Activated gamma-delta T cell treated with Interleukin-2 at 50 U/mL for 16 hours (primary cell): ENCODE results near the gene MAGEB4.
"Not testable (repeated sequence)": the region's sequence is repeated elsewhere in the genome, so short reads cannot be mapped to it uniquely, and the experiment has no call there.

ENCODE experiments used
- DNase-seq: peaks from one replicate; pipeline ENCODE4 v3.0.0-alpha.2; 2020

Gene MAGEB4, protein sequence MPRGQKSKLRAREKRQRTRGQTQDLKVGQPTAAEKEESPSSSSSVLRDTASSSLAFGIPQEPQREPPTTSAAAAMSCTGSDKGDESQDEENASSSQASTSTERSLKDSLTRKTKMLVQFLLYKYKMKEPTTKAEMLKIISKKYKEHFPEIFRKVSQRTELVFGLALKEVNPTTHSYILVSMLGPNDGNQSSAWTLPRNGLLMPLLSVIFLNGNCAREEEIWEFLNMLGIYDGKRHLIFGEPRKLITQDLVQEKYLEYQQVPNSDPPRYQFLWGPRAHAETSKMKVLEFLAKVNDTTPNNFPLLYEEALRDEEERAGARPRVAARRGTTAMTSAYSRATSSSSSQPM

DNA sequence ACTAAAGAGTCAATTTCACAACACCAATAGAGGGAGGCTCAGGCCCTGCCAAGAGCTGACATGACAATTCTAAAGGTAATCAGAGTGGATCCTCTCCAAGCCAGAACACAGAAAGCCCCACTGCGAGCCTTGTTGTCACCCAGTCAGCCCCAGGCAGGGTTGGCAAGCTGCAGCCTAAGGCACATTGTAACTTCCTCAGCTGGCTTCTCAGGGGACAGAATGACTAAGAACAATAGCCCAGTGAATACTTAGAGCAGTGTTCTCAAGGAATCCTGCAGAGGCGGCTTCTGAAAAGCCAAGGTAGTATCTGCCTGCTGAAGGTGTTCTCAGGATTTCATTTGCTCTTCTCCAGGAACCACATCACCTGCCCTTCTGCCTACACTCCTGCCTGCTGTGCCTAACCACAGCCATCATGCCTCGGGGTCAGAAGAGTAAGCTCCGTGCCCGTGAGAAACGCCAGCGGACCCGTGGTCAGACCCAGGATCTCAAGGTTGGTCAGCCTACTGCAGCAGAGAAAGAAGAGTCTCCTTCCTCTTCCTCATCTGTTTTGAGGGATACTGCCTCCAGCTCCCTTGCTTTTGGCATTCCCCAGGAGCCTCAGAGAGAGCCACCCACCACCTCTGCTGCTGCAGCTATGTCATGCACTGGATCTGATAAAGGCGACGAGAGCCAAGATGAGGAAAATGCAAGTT lies at the start of gene MAGEB4:
MAGEB4 (plus strand) TSS at position 277 of the 692 bp plus-strand sequence; CDS start at position 413, 136 bp downstream.
- no peak for DNase-seq

DNA sequence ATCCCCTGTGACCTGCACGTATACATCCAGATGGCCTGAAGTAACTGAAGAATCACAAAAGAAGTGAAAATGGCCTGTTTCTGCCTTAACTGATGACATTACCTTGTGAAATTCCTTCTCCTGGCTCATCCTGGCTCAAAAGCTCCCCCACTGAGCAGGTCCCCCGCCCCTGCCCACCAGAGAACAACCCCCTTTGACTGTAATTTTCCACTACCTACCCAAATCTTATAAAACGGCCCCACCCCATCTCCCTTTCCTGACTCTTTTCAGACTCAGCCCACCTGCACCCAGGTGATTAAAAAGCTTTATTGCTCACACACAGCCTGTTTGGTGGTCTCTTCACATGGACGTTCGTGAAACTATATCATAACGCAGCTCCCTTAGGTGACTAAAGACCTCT lies 47.9 kb upstream of the MAGEB4 start:
- not testable (repeated sequence) for DNase-seq

DNA sequence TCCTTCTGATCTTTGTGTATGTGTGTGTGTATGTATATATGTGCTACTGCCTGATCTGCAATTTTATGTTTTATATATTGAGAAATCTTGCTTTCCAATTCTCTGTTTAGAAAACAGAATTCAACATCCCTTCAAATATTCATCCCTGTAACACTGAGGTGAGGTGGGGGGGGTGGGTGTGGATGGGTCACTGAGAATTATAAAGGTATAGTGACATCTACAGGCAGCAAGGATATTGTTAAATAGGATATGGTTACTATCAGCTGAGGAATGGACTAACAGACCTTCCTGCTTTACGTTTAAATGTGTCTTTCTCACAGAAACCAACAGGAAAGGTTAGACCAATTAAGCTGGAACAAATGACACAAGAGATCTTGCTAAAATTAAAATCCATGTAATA lies 45.5 kb upstream of the MAGEB4 start:
- DNase-seq: no peak

DNA sequence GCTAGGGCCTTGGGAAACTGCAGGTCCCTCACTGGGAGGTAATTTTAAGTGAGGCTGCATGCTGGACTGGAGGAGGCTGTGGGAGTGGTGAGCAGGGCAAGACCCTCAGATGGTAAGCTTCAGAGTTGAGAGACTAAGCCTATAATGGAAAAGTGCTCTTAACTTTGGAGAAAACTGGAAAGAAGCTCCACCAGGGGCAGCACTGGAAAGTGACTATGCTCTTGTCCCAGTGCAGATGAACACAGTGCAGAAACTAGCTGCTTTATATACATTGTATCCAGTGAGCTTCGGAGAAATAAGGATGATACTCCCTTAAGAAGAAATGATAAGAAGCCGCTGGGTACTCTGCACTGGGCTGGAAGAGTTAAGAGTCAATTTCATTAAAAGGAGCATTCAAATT lies 29.6 kb upstream of the MAGEB4 start:
- DNase-seq: no peak

DNA sequence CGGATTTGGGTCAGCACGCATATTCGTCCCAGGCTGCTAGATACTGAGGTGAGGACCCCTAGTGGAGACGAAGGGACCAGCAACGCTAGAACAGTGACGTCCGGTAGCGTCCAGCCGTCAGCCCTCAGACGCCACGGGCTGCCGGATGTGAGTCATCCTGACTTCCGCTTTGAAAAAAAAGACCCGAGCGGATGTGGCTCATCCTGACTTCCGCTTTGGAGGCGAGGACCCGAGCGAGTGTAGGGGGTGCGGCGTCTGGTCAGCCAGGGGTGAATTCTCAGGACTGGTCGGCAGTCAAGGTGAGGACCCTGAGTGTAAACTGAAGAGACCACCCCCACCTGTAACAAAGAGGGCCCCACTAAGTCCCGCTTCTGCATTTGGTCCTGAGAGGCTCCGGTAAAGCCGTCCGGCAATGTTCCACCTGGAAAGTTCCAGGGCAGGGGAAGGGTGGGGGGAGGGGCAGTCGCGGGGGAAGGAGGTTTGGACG lies 26.4 kb upstream of the MAGEB4 start, which contains the start of gene MAGEB2:
MAGEB2 (plus strand) TSS at position 207 of the 487 bp plus-strand sequence. CDS start 3,018 bp downstream, outside the sequence.
- no peak for DNase-seq

DNA sequence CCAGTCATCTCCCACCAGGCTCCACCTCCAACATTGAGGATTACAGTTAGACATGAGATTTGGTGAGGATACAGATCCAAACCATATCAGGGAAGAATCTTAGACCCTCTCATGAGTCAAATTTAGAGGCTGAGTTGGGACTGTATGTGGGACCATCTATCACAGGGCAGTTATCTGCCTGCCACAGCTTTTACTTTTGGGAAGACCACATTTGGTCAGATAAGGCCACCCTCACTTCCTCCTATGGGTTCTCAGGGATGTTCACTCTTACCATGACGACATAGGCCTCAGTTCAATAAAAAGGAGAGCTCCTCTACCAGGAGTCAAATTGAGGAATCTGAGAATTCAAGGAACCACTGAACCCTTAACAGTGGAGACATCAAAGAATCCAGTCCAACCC lies 24.3 kb upstream of the MAGEB4 start:
- no peak for DNase-seq

DNA sequence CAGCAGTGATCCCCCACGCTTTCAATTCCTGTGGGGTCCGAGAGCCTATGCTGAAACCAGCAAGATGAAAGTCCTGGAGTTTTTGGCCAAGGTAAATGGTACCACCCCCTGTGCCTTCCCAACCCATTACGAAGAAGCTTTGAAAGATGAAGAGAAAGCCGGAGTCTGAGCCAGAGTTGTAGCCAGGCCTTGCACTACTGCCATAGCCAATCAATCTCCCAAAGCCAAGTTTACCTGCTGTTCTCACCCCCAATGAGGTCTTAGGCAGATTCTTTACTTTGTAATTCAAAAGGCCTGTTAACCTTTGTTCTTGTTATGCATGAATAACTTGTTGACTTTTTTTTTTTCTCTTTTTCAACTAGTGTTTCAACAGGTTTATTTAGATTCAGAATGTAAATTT lies 22.4 kb upstream of the MAGEB4 start:
- DNase-seq: no peak

DNA sequence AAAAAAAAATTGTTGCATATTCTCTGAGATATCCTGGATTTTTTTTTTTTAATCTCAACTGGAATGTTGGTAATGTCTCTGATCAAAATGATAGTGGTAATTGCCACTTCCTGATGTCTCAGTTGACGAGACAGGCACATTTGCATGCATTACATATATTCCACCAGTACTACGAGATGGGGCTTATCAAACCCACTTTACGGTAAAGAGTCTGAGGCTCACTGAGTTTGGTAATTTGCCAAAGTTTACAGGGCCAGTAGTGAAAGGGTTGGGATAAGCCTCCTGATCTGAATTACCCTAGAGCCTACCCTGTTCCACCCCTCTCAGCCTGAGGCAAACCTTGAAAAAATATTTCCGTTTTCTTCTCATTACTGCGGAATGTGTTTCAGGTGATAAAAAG lies 21.1 kb upstream of the MAGEB4 start:
- DNase-seq: no peak

DNA sequence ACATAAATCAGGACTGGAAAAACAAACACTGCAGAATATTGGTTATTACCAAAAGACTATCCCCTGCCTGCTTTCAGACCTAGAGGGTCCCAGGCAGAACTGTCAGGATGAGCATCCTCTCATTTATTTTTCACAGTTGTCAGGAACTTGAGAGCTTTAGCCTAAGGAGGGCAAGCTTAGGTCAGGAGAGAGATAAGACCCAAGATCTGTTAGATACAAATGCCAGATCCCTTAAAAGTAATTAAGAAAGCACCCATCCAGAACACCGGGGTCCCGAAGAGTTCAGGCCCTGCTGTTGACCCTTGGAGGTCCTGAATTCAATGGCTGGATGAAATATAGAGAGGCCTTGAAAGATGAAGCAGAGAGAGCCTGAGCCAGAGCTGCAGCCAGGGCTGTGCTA lies 17.3 kb upstream of the MAGEB4 start:
- no peak for DNase-seq

DNA sequence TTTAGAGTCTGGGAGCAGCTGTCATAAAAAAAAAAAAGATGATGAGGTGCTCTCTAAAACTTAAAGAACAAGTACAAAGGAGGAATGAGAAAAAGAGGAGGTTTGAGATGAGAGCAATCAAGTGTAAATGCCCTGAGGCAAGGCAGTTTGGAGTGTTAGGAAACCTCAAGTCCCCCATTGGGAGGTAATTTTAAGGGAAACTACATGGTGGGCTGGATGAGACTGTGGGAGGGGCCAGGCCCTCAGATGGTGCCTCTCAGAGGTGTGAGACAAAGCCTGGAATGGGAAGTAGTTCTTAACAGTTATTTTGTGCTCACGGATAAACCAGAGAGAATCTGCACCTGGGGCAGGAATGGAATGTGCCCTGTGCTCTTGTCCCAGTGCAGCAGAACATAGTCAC lies 13.3 kb upstream of the MAGEB4 start:
- DNase-seq: no peak

DNA sequence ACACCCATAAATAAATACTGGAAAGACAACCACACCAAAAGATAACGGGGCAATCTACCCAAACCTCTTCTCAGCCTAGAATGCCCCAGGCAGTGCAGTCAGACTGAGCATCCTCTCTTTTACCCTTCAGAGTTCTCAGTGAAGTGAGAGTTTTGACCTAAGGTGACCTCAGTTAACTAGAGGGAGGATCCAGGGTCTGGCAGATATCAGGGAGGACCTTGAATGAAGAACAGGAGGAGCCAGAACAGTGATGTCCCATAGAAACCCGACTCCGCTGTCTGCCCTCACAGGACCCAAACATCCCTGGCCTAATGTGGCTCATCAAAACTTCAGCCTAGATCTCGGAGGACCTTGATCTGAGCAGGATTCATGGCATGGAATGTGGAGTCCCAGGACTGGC lies 11.4 kb upstream of the MAGEB4 start, which contains the start of gene MAGEB3:
MAGEB3 (plus strand) TSS at position 263 of the 400 bp plus-strand sequence. CDS start 5,268 bp downstream, outside the sequence.
- DNase-seq: no peak

DNA sequence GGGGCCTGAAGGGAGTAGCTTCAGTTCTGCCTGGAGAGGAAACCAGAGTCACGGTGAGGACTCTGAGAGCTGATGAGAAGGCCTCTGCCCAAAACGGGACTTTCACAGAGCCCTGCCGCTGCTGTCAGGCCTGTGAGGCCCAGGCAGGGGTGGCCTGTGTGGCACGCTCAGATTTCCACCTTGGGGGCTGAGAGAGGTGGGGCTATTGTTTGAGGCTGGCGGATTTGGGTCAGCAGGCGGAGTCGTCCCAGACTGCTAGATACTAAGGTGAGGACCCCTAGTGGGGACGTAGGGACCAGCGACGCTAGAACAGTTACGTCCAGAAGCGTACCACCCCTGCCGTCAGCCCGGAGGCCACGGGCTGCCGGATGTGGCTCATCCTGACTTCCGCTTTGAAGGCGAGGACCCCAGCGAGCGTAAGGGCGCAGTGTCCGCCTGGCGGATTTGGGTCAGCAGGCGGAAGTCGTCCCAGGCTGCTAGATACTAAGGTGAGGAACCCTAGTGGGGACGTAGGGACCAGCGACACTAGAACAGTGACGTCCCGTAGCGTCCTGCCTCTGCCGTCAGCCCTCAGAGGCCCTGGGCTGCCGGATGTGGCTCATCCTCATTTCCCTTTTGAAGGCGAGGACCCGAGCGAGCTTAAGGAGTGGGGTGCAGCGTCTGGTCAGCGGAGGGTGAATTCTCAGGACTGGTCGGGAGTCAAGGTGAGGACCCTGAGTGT lies 5.1 kb downstream of the MAGEB4 start, which contains the start of gene MAGEB1:
MAGEB1 (plus strand) TSS at position 378 of the 721 bp plus-strand sequence. CDS start 3,348 bp downstream, outside the sequence.
- no peak for DNase-seq

DNA sequence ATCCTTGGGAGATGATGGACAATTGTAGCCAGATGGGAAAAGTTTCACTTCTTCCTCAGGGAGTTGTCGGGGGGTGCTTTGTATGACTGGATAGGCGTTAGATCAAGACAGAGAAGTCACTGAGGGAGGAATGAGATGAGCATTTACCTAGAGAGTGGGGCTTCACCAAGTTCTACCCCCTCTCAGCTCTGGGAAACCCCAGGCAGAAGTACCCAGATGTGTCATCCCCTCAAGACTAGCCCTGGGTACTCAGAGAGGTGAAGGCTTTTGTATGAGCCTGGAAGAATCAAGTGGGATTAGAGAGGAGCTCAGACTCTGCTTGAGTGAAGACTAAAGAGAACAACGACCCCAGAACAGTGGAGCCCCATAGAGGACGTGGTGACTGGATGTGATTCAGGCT lies 7.1 kb downstream of the MAGEB4 start:
- DNase-seq: no peak

DNA sequence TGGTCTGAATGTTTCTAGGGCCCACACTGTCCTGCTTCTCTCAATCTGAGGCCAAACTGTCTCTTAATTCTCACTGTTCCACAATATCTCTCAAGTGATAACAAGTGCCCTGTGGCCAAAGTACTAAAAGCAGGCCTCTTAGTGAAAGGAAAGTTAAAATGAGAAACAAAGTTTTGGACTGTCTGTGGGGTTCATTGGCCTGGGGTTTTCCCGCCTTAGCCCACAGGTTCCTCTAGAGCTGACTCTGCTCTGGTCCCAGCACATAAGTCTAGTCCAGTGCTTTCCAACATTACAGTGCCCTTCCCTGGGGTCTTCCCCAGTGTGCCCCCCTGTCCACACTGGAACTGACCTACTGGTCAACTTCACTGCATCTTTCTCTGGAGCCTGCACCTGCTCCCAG lies 11.5 kb downstream of the MAGEB4 start:
- no peak for DNase-seq

DNA sequence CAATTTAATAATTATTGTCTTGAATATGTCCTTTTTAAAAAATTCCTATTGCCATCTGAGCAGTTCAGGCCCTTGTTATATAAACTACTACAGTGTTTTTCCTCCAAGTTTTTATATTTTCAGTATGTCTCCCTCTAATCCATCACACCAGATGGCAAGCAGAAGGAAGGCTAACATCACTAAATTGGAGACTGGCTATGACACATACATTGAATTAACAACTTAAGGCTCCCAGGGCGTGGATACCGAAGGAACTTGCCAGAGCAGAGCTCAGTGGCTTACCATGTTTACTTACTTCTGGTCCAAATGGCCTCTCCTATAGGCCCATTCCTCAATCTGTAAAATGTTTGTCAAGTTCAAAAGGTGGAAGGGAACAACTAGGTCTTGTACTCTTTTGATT lies 18.1 kb downstream of the MAGEB4 start:
- DNase-seq: no peak

DNA sequence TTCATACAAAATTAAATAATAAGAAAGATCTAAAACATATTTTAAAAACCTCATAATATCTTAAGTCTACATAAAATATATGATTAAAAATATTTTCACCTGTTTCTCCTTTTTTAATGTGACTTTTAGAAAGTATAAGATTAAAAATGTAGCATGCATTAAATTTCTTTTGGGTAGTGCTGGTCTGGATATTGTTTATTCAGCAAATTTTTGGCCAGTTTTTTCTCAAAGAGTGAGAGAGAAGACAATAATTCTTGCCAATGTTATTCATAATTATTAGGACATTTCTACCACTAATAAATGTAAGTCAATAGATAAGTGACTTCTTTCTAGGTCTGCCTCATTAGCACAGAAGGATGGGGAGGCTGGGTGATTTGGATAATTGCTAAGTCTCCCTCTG lies 19.2 kb downstream of the MAGEB4 start:
- DNase-seq: no peak

DNA sequence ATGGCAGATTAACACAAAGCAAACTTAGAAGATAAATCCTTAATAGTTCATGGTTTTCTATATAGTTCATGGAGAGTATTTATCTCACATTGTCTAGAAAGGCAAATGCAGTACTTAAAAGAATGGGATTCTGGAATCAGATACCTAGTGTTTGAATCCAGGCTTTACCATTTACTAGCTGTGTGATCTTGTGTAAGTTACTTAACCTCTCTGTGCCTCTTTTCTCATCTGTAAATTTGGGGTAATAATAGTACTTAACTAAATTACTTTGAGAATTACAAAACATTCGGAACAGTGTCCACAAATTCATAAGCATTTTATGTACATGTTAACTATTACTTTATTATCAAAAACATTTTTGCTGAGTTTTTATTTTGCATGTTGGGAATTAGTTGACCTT lies 21.0 kb downstream of the MAGEB4 start:
- DNase-seq: no peak

DNA sequence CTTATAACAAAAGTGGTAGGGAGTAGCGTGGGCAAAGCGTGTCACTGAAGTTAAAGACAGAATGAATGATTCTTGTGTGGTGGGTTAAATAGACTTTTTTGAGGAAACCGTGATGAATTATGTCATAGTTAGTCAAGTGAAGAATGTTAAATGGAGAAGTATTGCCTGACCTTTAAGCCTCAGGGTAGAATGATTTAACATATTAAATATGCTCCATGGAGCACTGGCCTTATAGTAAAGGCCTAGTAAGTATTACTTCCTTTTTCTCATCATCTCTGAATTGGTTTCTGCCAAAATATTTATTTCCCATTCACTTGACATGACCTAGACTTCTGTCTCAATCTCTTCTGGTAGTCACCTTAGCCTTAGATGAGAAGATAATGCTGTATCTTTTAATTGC lies 28.8 kb downstream of the MAGEB4 start:
- no peak for DNase-seq

DNA sequence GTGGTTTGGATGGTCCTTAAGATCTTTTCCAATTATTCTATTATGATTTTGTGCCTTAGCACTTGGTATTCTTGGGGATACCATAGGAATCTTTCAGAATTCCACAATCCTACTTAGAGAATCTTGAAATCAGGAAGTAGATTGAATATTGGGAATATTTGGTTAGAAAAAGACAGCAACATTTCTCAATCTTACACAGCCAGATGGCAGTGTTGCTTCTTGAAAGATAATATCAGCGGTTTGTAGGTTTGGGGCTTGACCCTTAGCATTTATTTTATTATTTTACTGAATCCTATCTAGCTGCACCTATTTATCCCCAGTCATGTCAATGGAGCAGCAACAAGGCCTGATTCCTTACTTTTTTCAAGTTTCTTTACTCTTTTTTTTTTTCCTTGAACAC lies 33.7 kb downstream of the MAGEB4 start:
- no peak for DNase-seq

DNA sequence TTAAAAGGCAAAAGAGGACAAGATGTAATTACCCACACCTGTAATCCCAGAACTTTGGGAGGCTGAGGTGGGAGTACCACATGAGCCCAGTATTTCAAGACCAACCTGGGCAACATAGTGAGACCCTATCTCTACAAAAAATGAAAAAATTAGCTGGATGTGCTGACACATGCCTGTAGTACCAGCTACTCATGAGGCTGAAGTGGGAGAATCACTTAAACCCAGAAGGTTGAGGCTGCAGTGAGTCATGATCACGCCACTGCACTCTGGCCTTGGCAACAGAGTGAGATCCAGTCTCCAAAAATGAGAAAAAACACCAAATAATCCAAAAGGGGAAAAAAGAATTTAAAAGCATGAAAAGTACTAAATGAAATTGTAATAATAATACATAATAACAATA lies 36.6 kb downstream of the MAGEB4 start:
- DNase-seq: no peak

DNA sequence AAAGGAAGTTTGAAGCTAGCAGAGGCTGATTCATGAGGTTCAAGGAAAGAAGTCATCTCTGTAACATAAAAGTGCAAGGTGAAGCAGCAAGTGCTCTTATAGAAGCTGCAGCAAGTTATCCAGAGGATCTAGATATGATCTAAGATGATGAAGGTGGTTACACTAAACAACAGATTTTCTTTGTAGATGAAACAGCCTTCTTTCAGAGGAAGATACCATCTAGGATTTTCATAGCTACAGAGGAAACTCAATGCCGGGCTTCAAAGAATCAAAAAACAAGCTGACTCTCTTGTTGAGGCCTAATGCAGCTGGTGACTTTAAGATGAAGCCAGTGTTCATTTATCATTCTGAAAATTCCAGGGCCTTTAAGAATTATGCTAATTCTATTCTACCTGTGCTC lies 38.6 kb downstream of the MAGEB4 start:
- no peak for DNase-seq

DNA sequence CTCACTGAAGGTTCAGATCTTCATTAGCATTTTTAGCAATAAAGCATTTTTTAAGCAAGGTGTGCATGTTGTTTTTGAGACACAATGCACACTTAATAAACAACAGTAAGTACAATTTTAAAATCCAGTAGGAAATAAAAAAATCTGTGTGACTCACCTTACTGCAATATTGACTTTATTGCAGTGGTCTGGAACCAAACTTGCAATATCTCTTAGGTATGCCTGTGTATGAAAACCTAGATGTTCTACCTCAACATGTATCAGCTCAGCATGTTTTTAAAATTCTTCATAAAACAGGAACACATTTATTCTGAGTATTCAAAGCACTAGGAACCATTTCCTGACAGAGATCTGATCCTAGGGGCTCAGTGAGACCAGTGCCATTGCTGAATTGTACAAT lies 40.7 kb downstream of the MAGEB4 start:
- no peak for DNase-seq

DNA sequence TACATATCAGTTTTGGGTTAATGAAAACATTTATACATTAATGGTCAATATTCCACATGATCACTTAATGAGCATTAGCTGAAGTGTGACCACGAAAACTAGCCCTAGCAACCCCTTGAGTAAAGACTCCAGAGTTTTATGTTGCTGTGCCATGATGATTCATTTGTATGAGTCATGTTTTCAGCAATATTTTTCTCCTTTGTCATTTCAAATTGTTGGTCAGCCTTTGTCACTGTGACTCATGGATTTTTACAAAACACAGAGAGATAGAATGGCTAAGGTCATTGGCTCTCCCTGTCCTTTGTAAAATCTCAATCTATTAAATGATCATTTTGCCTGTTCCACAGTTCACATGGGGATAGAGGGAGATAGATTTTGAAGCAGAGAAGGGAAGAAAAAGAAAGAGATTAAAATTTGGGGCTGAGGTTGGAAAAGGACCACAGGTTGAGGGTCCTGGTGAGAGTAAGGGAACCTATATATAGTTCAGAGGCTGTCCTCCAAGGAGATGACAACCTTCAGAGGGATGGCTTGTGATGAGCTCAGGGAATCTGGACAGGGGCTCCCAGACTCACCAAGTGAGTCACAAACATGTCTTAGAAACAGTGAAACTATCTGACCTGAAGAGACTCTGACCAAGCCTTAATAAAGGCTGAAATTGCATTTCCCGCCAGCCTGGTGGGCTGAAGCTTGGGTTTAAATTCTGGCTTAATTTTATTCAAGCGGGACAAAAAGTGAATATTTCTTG lies 41.8 kb downstream of the MAGEB4 start:
- DNase-seq: no peak
